ENCODE measurements around the gene PCDH9.

DNA sequence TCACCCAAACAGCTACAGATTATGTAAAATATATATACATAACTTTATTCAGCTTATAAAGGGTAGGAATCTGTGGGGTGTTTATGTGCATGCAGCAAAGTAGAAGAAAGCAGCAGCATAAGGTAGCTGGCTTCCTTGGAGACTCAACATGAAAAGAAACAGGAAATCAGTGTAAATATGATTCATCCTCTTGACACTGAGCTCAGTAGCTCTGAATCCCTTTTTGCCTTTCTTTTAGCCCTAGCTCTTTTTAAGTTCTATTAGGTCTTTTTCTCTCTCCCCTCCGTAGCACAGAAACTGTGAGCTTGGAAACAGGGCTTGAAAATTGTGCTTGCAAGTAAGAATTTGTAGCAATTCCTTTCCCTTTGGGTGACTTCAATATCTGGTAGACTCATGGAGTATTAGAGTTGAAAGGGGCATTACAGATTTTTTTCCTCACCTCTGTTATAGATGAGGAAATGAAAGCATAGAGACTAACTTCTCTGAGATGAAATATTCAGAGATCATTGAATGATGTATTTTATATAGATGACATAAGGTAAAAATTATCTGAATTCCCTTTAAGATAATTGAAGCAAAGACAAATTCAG lies 314.4 kb downstream of the PCDH9 start:
- TF ChIP-seq, protein P1, sequence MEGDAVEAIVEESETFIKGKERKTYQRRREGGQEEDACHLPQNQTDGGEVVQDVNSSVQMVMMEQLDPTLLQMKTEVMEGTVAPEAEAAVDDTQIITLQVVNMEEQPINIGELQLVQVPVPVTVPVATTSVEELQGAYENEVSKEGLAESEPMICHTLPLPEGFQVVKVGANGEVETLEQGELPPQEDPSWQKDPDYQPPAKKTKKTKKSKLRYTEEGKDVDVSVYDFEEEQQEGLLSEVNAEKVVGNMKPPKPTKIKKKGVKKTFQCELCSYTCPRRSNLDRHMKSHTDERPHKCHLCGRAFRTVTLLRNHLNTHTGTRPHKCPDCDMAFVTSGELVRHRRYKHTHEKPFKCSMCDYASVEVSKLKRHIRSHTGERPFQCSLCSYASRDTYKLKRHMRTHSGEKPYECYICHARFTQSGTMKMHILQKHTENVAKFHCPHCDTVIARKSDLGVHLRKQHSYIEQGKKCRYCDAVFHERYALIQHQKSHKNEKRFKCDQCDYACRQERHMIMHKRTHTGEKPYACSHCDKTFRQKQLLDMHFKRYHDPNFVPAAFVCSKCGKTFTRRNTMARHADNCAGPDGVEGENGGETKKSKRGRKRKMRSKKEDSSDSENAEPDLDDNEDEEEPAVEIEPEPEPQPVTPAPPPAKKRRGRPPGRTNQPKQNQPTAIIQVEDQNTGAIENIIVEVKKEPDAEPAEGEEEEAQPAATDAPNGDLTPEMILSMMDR (IDR thresholded peaks at IDR 0.05): no peak
- no peak for TF ChIP-seq POLR2AphosphoS5 (IDR thresholded peaks at IDR 0.05)
